HG03354 (cell line): ENCODE results near the gene DVL1.

ENCODE experiments used
- ATAC-seq: cut with Tn5 transposase; IDR thresholded peaks from one replicate; pipeline ENCODE4 v1.9.1; 2021; ENCODE audit warnings: mild to moderate bottlenecking; ENCODE audit not compliant: unreplicated experiment, poor library complexity, severe bottlenecking

The DVL1 gene

DNA sequence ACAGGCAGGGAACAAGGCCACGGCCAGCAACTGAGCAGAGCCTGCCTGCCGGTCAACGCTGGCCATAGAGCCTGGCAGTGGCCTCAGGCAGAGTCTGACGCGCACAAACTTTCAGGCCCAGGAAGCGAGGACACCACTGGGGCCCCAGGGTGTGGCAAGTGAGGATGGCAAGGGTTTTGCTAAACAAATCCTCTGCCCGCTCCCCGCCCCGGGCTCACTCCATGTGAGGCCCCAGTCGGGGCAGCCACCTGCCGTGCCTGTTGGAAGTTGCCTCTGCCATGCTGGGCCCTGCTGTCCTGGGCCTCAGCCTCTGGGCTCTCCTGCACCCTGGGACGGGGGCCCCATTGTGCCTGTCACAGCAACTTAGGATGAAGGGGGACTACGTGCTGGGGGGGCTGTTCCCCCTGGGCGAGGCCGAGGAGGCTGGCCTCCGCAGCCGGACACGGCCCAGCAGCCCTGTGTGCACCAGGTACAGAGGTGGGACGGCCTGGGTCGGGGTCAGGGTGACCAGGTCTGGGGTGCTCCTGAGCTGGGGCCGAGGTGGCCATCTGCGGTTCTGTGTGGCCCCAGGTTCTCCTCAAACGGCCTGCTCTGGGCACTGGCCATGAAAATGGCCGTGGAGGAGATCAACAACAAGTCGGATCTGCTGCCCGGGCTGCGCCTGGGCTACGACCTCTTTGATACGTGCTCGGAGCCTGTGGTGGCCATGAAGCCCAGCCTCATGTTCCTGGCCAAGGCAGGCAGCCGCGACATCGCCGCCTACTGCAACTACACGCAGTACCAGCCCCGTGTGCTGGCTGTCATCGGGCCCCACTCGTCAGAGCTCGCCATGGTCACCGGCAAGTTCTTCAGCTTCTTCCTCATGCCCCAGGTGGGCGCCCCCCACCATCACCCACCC, 17.9 kb downstream of the DVL1 start, which contains the start of gene TAS1R3:
TSS of gene TAS1R3 (plus strand) at position 213 of the 898 bp plus-strand sequence. CDS start at position 279, 66 bp downstream.
- no peak for ATAC-seq

- ATAC-seq, result no peak
Observed at GRCh38 chr1:1330366-1331067, 18.7 kb downstream of the DVL1 start.

GRCh38 chr1:1329304-1330210, 19.7 kb downstream of the DVL1 start:
- ATAC-seq, result no peak

- no peak for ATAC-seq
Observed at GRCh38 chr1:1328254-1328653, 21.0 kb downstream of the DVL1 start.

DNA sequence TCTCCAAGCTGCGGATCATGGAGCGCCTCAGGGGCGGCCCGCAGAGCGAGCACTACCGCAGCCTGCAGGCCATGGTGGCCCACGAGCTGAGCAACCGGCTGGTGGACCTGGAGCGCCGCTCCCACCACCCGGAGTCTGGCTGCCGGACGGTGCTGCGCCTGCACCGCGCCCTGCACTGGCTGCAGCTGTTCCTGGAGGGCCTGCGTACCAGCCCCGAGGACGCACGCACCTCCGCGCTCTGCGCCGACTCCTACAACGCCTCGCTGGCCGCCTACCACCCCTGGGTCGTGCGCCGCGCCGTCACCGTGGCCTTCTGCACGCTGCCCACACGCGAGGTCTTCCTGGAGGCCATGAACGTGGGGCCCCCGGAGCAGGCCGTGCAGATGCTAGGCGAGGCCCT, 21.9 kb downstream of the DVL1 start:
- ATAC-seq, result no peak

GRCh38 chr1:1326075-1326605, 23.1 kb downstream of the DVL1 start:
- no peak for ATAC-seq

DNA sequence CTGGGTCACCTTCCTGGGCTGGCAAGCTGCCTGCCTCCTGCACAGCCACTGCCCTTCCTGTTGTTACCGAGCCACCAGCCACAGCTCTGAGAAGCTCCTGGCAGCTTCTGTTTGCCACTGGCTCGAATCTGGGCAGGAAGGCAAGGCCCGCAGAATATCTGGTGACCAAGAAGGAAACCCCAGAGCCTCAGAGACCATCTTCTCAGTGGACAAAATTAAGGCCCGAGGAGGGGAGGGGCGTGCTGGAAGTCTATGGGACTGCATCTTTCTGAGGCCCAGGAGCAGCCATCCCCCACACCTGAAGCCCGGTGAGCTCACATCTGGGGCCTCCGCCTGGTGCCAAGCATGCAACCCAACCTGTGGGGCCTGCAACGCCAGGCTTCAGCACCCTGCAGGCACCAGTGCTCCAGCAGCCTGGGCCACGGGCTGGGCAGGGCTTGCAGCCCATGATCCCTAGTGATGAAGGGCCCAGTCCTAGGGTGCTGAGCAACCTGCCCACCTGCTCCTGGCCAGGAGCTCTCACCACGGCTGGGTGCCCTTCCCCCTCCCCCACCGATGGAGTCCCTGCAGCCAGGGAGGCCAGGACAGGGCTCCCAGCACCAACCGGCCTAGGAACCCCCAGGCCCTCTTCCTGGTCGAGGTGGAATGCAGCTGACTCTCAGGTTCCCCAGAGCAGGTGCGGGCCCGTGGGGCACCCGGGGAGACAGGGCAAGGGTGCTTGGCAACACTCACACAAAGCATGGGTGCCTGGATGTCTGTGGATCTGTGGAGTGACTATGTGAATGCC, 23.7 kb downstream of the DVL1 start:
- ATAC-seq, result no peak

GRCh38 chr1:1324524-1325287, 24.5 kb downstream of the DVL1 start, which contains the start of the genes CPTP and INTS11:
TSS of gene CPTP (plus strand) at chr1:1324802. CDS start at chr1:1326911, 2,109 bp downstream.
TSS of gene INTS11 (minus strand) at chr1:1324660. CDS start at chr1:1324608, 52 bp downstream.
- peak; percentile 77 for ATAC-seq

DNA sequence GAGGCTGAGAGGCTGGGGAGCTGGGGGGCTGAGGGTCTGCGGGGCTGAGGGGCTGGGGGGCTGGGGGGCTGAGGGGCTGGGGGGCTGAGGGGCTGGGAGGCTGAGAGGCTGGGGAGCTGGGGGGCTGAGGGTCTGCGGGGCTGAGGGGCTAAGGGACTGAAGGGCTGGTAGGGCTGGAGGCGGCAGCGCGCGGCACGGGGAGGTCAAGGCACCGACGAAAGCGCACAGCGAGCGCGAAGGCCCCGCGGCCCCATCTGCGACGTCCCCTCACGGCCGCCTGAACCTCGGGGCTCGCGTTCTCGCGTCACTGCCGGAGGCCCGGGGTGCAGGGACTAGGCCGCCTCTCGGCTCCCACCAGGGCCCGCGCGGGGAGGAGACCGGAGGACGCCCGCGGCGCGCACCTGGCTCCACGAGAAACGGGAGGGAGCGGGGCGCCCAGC, 25.1 kb downstream of the DVL1 start:
- ATAC-seq, result peak; percentile 49

DNA sequence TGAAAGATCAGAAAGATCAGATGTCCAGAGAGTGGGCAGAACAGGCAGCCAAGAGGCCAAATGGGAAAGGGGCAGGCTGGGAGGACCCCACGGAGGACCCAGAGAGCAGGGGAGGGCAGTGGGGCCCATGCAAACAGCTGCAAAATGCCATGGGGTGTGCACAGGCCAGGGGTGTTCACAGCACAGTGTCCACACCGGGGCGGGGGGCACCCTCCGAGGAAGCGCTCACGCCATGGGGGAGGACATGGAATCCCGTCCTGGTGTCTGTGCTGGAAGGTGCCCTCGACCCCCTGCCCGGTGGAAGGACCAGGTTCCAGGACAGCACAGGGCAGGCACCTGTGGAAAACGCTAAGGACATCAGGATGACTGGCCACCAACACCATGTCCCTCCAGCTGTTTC, 26.3 kb downstream of the DVL1 start:
- ATAC-seq, result no peak

GRCh38 chr1:1322418-1322817, 26.8 kb downstream of the DVL1 start:
- no peak for ATAC-seq

DNA sequence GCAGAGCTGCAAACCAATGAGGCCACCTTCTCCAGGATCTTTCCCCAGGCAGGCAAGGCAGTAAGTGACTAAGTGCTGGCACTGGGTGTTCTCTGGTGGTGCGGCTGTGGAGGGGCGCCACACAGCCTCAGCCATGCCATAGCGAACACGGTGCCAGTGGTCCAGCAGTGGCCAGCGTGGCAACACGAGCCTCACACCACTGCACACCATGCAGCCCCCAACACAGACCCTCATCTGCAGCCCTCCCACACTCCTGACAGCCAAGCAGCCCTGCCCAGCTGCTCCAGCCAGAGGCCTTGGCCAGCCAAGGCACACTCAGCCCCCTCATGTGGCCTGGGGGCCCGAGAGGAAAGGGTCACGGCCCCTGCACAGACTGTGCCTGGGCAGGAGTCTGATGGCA, 27.7 kb downstream of the DVL1 start:
- ATAC-seq, result no peak

DNA sequence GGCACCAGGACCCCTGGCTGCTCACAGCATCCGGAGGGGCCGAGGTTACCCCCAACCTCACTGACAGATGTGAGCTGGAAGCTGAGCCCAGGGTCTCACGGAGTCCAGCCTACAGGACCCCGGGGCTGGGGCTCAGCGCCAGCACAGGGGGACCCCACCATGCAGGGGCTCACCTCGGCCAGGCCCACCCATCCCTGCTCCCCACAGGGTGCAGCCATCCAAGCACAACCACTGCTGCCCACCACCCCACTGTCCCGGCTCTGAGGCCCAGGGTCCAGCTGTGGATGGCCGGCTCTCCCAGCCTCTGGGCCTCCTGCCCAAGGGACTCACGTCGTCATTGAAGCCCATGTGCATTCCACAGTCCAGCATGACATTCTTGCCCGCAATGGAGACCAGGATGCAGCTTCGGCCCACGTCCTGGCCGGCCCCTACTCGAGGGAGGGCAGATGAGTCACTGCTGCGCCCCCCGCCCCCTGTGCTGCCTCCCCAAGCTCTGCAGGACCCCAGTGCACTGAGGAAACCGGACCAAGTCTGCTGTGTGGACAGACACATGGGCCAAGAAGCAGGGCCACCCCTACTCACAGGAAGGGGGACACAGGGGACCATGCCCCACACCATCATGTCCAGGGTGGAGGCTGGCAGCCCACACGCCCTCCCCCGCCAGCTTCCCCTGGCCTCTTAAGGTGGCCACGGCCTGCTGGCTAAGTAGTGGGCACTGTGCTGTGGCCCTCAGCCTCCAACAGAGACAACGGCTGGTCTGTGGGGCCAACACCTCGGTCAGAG, 28.4 kb downstream of the DVL1 start:
- ATAC-seq, result no peak

- no peak for ATAC-seq
Observed at GRCh38 chr1:1319646-1319941, 29.6 kb downstream of the DVL1 start.

DNA sequence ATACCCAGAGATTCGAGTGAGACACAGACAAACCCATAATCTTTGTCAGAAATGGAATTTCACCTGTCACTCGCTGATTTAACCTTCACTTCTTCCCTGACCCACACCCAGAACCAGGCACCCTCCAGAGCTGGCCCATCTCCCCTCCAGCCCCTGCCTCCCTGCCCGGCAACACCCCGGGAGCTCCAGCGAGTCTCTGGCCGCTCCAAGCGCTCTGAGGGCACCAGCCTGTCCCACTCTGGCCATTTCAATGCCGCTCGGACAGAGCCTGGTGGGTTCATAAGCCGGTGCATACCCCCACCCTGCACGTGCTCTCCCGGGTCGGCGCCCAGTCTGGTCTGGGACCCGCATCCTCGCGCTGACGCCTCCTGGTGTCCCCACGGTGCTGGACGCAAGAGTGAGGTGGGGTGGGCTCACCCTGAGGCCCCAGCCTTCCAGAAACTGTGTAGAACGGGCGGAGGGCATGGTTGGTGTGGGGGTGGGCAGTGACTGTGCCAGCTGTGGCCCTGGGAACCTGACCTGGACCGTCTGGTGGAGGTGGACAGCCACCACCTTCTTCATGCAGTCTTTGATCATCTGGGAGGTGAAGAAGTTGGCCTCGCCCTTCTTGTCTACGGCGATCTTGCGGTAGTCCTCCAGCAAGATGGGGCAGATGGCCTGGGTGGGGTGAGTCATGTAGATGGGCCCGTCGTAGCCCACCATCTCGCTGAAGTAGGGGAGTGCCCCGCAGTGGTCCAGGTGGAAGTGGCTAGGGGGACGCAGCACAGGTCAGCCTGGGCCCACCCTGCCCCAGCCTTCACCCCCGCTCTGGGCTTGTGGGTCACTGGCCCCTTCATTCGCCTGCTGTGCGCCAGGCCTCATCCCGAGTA, 30.2 kb downstream of the DVL1 start:
- no peak for ATAC-seq

DNA sequence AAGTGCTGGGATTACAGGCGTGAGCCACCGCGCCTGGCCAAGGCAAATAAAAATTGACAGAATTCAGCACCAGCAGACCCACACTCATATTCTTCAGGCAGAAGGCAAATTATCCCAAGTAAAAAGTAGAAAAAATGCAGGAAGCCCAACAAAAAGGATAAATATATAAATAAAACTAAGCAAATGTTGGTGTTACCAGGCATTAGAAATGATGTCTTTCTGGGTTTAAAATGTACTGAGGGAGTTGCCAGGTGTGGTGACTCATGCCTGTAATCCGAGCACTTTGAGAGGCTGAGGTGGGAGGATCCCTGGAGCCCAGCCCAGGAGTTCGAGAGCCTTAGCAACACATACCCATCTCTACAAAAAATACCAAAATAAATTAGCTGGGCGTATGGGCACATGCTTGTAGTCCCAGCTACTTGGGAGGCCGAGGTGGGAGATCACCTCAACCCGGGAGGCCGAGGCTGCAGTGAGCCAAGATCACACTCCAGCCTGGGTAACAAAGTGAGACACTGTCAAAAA, 31.0 kb downstream of the DVL1 start:
- no peak for ATAC-seq
